SK-N-SH treated with all-trans-retinoic acid at 6 μM for 48 hours (cell line): ENCODE results near the gene LCN6.
A peak's percentile ranks its signal among the peaks of the same experiment; 100 is the strongest.
"Not testable (repeated sequence)": the region's sequence is repeated elsewhere in the genome, so short reads cannot be mapped to it uniquely, and the experiment has no call there.

Experiments
- ATAC-seq: fragments of 200-7000 bp; cut with Tn5 transposase; 3 replicates; pipeline ENCODE4 v1.9.1; 2020; ENCODE audit warnings: mild to moderate bottlenecking, moderate library complexity
- ARNTL ChIP-seq: fragments of 450-650 bp; formaldehyde crosslinking; IDR thresholded peaks from 2 replicates; pipeline ENCODE4 v1.5.0; 2020; ENCODE audit warnings: low read depth, mild to moderate bottlenecking, moderate library complexity, borderline replicate concordance
- BACH2 ChIP-seq: fragments of 250-450 bp; sonication (Bioruptor Pico); IDR thresholded peaks from 2 replicates; pipeline ENCODE4 v1.9.0; 2021; ENCODE audit warnings: mild to moderate bottlenecking, borderline replicate concordance
- CSDC2 ChIP-seq: fragments of 250-450 bp; sonication (Bioruptor Pico); IDR thresholded peaks from 2 replicates; pipeline ENCODE4 v1.5.0; 2020; ENCODE audit warnings: mild to moderate bottlenecking, moderate library complexity
- CSRNP3 ChIP-seq: fragments of 250-450 bp; sonication (Bioruptor Pico); IDR thresholded peaks from 2 replicates; pipeline ENCODE4 v1.5.1; 2021; ENCODE audit warnings: mild to moderate bottlenecking, moderate library complexity
- ESRRG ChIP-seq: fragments of 250-450 bp; sonication (Bioruptor Pico); IDR thresholded peaks from 2 replicates; pipeline ENCODE4 v1.6.1; 2021; ENCODE audit warnings: mild to moderate bottlenecking
- GLIS3 ChIP-seq: fragments of 250-450 bp; sonication (Bioruptor Pico); IDR thresholded peaks from 2 replicates; pipeline ENCODE4 v1.5.0; 2020; ENCODE audit warnings: mild to moderate bottlenecking, moderate library complexity
- ISL1 ChIP-seq: fragments of 250-450 bp; sonication (Bioruptor Pico); IDR thresholded peaks from 2 replicates; pipeline ENCODE4 v2.1.2; 2022; ENCODE audit warnings: mild to moderate bottlenecking, moderate library complexity
- OSR1 ChIP-seq: fragments of 250-450 bp; sonication (Bioruptor Pico); IDR thresholded peaks from 2 replicates; pipeline ENCODE4 v1.8.0; 2022; ENCODE audit warnings: moderate library complexity, mild to moderate bottlenecking, inconsistent platforms
- POU6F1 ChIP-seq: fragments of 250-450 bp; sonication (Bioruptor Pico); IDR thresholded peaks from 2 replicates; pipeline ENCODE4 v1.8.0; 2021; ENCODE audit warnings: low read depth, mild to moderate bottlenecking, moderate library complexity, borderline replicate concordance
- PPARA ChIP-seq: fragments of 250-450 bp; sonication (Bioruptor Pico); IDR thresholded peaks from 2 replicates; pipeline ENCODE4 v1.5.0; 2020; ENCODE audit warnings: mild to moderate bottlenecking, borderline replicate concordance
- RARB ChIP-seq: fragments of 250-450 bp; sonication (Bioruptor Pico); IDR thresholded peaks from 2 replicates; pipeline ENCODE4 v1.8.0; 2021; ENCODE audit warnings: mild to moderate bottlenecking, moderate library complexity
- TCF4 ChIP-seq: fragments of 250-450 bp; sonication (Bioruptor Pico); IDR thresholded peaks from 2 replicates; pipeline ENCODE4 v1.8.0; 2021; ENCODE audit warnings: mild to moderate bottlenecking, moderate library complexity, borderline replicate concordance
- TOX ChIP-seq: fragments of 250-450 bp; sonication (Bioruptor Pico); IDR thresholded peaks from 2 replicates; pipeline ENCODE4 v1.8.0; 2021; ENCODE audit warnings: mild to moderate bottlenecking, moderate library complexity, borderline replicate concordance
- TSHZ2 ChIP-seq: fragments of 250-450 bp; sonication (Bioruptor Pico); IDR thresholded peaks from 2 replicates; pipeline ENCODE4 v1.5.0; 2020; ENCODE audit warnings: mild to moderate bottlenecking, moderate library complexity
- ZC3H10 ChIP-seq: fragments of 250-450 bp; sonication (Bioruptor Pico); IDR thresholded peaks from 2 replicates; pipeline ENCODE4 v1.5.1; 2021; ENCODE audit warnings: mild to moderate bottlenecking, moderate library complexity
- ZFP3 ChIP-seq: fragments of 250-450 bp; sonication (Bioruptor Pico); IDR thresholded peaks from 2 replicates; pipeline ENCODE4 v1.5.0; 2020; ENCODE audit warnings: mild to moderate bottlenecking, moderate library complexity
- ZFP30 ChIP-seq: fragments of 450-650 bp; formaldehyde crosslinking; IDR thresholded peaks from 2 replicates; pipeline ENCODE4 v1.5.0; 2022; ENCODE audit warnings: mild to moderate bottlenecking, moderate library complexity
- ZNF565 ChIP-seq: fragments of 450-650 bp; formaldehyde crosslinking; conservative IDR thresholded peaks from 2 replicates; pipeline ENCODE4 v1.5.0; 2020; ENCODE audit warnings: low read depth, mild to moderate bottlenecking, moderate library complexity
- ZNF70 ChIP-seq: fragments of 450-650 bp; formaldehyde crosslinking; IDR thresholded peaks from 2 replicates; pipeline ENCODE4 v1.5.0; 2020; ENCODE audit warnings: mild to moderate bottlenecking, moderate library complexity
- ZNF8 ChIP-seq: fragments of 450-650 bp; formaldehyde crosslinking; IDR thresholded peaks from 2 replicates; pipeline ENCODE4 v1.5.0; 2020; ENCODE audit warnings: mild to moderate bottlenecking, moderate library complexity
- TF ChIP-seq, protein P1 (sequence below): fragments of 250-450 bp; sonication (Bioruptor Pico); IDR thresholded peaks from 2 replicates; pipeline ENCODE4 v1.8.0; 2020; ENCODE audit warnings: mild to moderate bottlenecking, moderate library complexity, borderline replicate concordance

The LCN6 gene

DNA sequence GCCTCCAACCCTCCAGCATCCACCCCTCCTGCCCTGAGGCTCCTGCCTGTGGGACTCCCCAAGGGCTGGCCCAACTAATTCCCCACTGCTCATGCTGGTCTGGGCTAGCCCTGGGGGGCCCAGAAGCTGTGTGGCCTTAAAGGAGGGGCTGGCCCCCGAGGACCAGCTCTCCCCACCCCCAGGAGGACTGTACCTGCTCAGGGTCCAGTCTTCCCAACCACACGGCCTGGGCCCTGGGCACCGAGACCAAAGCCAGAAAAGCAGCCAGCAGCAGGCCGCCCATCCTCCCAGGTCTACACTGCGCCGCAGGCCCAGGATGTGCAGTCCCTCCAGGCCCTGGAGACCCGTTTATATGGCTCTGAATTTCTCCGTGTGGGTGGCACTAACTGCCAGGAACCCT, at the start of gene LCN6:
Gene LCN6 (minus strand): TSS at position 325 of the 400 bp plus-strand sequence. CDS start 42 bp downstream, at position 283.
- TF ChIP-seq BACH2 (CRISPR knock-in tag): no peak
- no peak for TF ChIP-seq GLIS3 (CRISPR knock-in tag)
- no peak for TF ChIP-seq PPARA (CRISPR knock-in tag)
- TF ChIP-seq ZNF8: no peak
- TF ChIP-seq TOX (CRISPR knock-in tag): no peak
- TF ChIP-seq ZFP3 (CRISPR knock-in tag): no peak
- no peak for TF ChIP-seq ISL1
- TF ChIP-seq RARB (CRISPR knock-in tag): no peak
- TF ChIP-seq TCF4 (CRISPR knock-in tag): no peak
- no peak for TF ChIP-seq OSR1 (CRISPR knock-in tag)
- no peak for TF ChIP-seq ARNTL (CRISPR knock-in tag)
- TF ChIP-seq ZNF565 (CRISPR knock-in tag): no peak
- no peak for TF ChIP-seq CSDC2 (CRISPR knock-in tag)
- no peak for TF ChIP-seq ZFP30 (CRISPR knock-in tag)
- no peak for TF ChIP-seq TSHZ2 (CRISPR knock-in tag)
- no peak for TF ChIP-seq ZNF70
- TF ChIP-seq, protein P1, sequence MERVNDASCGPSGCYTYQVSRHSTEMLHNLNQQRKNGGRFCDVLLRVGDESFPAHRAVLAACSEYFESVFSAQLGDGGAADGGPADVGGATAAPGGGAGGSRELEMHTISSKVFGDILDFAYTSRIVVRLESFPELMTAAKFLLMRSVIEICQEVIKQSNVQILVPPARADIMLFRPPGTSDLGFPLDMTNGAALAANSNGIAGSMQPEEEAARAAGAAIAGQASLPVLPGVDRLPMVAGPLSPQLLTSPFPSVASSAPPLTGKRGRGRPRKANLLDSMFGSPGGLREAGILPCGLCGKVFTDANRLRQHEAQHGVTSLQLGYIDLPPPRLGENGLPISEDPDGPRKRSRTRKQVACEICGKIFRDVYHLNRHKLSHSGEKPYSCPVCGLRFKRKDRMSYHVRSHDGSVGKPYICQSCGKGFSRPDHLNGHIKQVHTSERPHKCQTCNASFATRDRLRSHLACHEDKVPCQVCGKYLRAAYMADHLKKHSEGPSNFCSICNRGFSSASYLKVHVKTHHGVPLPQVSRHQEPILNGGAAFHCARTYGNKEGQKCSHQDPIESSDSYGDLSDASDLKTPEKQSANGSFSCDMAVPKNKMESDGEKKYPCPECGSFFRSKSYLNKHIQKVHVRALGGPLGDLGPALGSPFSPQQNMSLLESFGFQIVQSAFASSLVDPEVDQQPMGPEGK (CRISPR knock-in tag): no peak
- TF ChIP-seq CSRNP3 (CRISPR knock-in tag): no peak
- ATAC-seq: no peak

- TF ChIP-seq TCF4 (CRISPR knock-in tag): peak; percentile 13; the same call in 1 of the 2 replicates
- TF ChIP-seq, all 23 proteins: peak for 1; not testable (repeated sequence) for 22
- ATAC-seq: not testable (repeated sequence)
Measured at GRCh38 chr9:136796775-136797347, 48.5 kb upstream of the LCN6 start.

GRCh38 chr9:136796238-136796774, 48.0 kb upstream of the LCN6 start, which contains the start of gene CCDC183:
CCDC183 (plus strand) TSS chr9:136796338; CDS start chr9:136796398, 60 bp downstream.
- no peak for ATAC-seq
- no peak for TF ChIP-seq PPARA (CRISPR knock-in tag)
- TF ChIP-seq ZFP3 (CRISPR knock-in tag): 0 out of 2 replicates have a peak, but pooled peaks have one; percentile 26

DNA sequence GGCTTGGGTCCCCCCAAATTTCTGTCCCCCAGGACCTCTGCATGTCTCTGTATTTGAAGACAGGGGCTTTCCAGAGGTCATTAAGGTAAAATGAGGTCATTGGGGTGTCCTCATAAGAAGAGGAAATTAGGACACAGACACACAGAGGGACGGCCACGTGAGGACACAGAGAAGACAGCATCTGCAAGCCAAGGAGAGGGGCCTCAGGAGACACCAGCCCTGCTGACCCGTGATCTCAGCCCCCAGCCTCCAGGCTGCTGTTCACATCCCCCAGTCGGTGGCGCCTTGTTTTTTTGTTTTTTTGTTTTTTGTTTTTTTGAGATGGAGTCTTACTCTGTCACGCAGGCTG, 46.6 kb upstream of the LCN6 start:
- no peak for TF ChIP-seq POU6F1 (CRISPR knock-in tag)
- no peak for TF ChIP-seq ZC3H10 (CRISPR knock-in tag)
- TF ChIP-seq BACH2 (CRISPR knock-in tag): no peak
- TF ChIP-seq TSHZ2 (CRISPR knock-in tag): no peak
- no peak for TF ChIP-seq ISL1
- TF ChIP-seq ESRRG: no peak
- TF ChIP-seq ZNF70: no peak
- no peak for TF ChIP-seq ZNF565 (CRISPR knock-in tag)
- no peak for TF ChIP-seq CSRNP3 (CRISPR knock-in tag)
- TF ChIP-seq, all 23 proteins: peak for 0
- ATAC-seq: no peak
